Measurements from ENCODE around the gene FANCD2.
"Not testable (repeated sequence)": the region's sequence is repeated elsewhere in the genome, so short reads cannot be mapped to it uniquely, and the experiment has no call there.

The FANCD2 gene

GRCh38 chr3:10108091-10108490 is 81.9 kb downstream of the FANCD2 start, which contains the start of gene FANCD2OS:
TSS of gene FANCD2OS (minus strand) at chr3:10108255. CDS start at chr3:10104774, 3,481 bp downstream.
- no peak for DNase-seq (ENCODE audit: low spot score)

- DNase-seq (ENCODE audit: low spot score), result peak; percentile 96
Observed at GRCh38 chr3:10115326-10116137, 89.3 kb downstream of the FANCD2 start, which contains the start of gene BRK1. TSS of gene BRK1 (plus strand) at chr3:10115675. CDS start at chr3:10115702, 27 bp downstream.

- peak; percentile 71 for DNase-seq (ENCODE audit: low spot score)
Observed at GRCh38 chr3:10116138-10116460, 89.9 kb downstream of the FANCD2 start.

- no peak for DNase-seq (ENCODE audit: low spot score)
Observed at GRCh38 chr3:10116928-10117327, 90.7 kb downstream of the FANCD2 start.

- no peak for DNase-seq (ENCODE audit: low spot score)
Observed at GRCh38 chr3:10119376-10119775, 93.1 kb downstream of the FANCD2 start.

- no peak for DNase-seq (ENCODE audit: low spot score)
Observed at GRCh38 chr3:10121064-10121463, 94.8 kb downstream of the FANCD2 start.

- no peak for DNase-seq (ENCODE audit: low spot score)
Observed at GRCh38 chr3:10122724-10123123, 96.5 kb downstream of the FANCD2 start.

- DNase-seq (ENCODE audit: low spot score), result not testable (repeated sequence)
Observed at GRCh38 chr3:10135872-10136271, 109.6 kb downstream of the FANCD2 start.

GRCh38 chr3:10136426-10137005 is 110.3 kb downstream of the FANCD2 start:
- no peak for DNase-seq (ENCODE audit: low spot score)

- DNase-seq (ENCODE audit: low spot score), result peak; percentile 51
Observed at GRCh38 chr3:10137178-10137577, 110.9 kb downstream of the FANCD2 start.

- DNase-seq (ENCODE audit: low spot score), result no peak
Observed at GRCh38 chr3:10140996-10141546, 114.8 kb downstream of the FANCD2 start.

GRCh38 chr3:10142707-10143560 is 116.7 kb downstream of the FANCD2 start:
- peak; percentile 26 for DNase-seq (ENCODE audit: low spot score)

GRCh38 chr3:10145685-10146084 is 119.4 kb downstream of the FANCD2 start:
- no peak for DNase-seq (ENCODE audit: low spot score)

GRCh38 chr3:10149226-10149625 is 123.0 kb downstream of the FANCD2 start:
- no peak for DNase-seq (ENCODE audit: low spot score)

- DNase-seq (ENCODE audit: low spot score), result no peak
Observed at GRCh38 chr3:10150987-10151386, 124.8 kb downstream of the FANCD2 start.
